ENCODE results near the gene RNASEH2C. TPM values are rescaled to one million over a fixed set of nuclear protein-coding genes. Genes with fewer than 3 reads are reported as not detected.

Gene RNASEH2C
- total RNA-seq, 2 experiments from 2014 or later = 95.6 to 97.8 TPM

DNA sequence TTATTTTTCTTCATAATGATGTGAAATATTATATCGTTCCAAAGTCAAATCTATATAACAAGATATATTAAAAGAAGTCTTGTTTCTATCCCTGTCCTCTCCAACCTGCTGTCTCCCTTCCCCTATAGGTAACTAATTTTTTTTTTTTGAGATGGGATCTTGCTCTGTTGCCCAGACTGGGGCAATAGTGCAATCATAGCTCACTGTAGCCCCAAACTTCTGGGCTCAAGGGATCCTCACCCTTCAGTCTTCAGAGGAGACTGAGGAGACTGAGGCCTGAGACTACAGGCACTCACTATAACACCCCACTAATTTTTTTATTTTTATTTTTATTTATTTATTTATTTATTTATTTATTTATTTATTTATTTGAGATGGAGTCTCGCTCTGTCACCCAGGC lies 47.6 kb downstream of the RNASEH2C start:
- no peak overlapping the region for H3K27ac Mint-ChIP-seq
- H3K4me1 Mint-ChIP-seq (ENCODE audit: low read depth) = peaks cover 6% of the 10 kb centered on the region
- CTCF ChIA-PET = interaction anchor here (1.6 kb wide), 1 partner anchor 107 kb away, joined by 5 read pairs; no protein-coding TSS in a partner anchor
- H3K36me3 Mint-ChIP-seq (ENCODE audit: low read depth) = no peaks in the 10 kb centered on the region
- intact Hi-C loops (cut with micrococcal nuclease) = no loop called here
- no peaks in the 10 kb centered on the region for H3K9me3 Mint-ChIP-seq
- DNase-seq = no peak
- H3K4me3 Mint-ChIP-seq = no peak overlapping the region
- no peaks in the 10 kb centered on the region for H3K27me3 Mint-ChIP-seq (ENCODE audit: low read depth)

DNA sequence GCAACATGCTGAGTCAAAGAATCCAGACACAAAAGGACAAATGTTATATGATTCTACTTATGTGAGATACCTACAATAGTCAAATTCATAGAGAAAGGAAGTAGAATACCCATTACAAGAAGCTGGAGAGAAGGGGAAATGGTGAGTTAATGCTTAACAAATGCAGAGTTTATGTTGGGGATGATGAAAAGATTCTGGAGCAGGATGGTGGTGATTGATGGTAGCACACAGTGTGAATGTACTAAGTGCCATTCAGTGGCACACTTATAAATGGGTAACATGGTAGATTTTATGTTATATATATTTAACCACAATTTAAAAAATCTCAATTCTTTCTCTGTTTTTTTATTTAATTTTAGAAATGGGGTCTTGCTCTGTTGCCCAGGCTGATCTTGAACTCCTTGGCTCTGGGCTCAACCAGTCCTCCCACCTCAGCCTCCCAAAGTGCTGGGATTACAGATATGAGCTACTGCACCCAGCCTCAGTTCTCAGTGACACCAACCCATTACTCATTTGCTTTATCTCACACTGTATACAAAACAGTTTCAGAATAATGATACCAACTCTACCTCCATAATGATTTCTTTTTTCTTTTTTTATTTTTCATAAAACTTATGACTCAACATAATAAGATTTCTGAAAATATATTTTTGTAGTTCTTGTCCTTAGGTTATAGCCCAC lies 48.3 kb downstream of the RNASEH2C start:
- Mint-ChIP-seq H3K4me1 (ENCODE audit: low read depth) (peaks cover 6% of the 10 kb centered on the region), H3K4me3 (no peak overlapping the region), H3K27ac (no peak overlapping the region), H3K9me3 (no peaks in the 10 kb centered on the region), H3K27me3 (ENCODE audit: low read depth) (no peaks in the 10 kb centered on the region), H3K36me3 (ENCODE audit: low read depth) (no peaks in the 10 kb centered on the region)
- DNase-seq = peak; percentile 21
- intact Hi-C loops (cut with micrococcal nuclease) = no loop called here
- CTCF ChIA-PET = interaction anchor here (1.6 kb wide), 1 partner anchor 108 kb away, joined by 5 read pairs; no protein-coding TSS in a partner anchor

Other genes starting within 250 kb of the RNASEH2C start
- over 10,000 TPM; 10,460 to 10,508 TPM for gene MALAT1, start 221.8 kb downstream of the RNASEH2C start, total RNA-seq
- 10 to 100 TPM; 57.9 to 58.3 TPM for gene SCYL1, start 195.7 kb downstream of the RNASEH2C start, total RNA-seq
- 10 to 100 TPM; 39.7 to 45.7 TPM for gene LTBP3, start 162.4 kb downstream of the RNASEH2C start, total RNA-seq
- gene ZNRD2, start 150.3 kb downstream of the RNASEH2C start, total RNA-seq = 10 to 100 TPM; 41.4 to 42.5 TPM
- 10 to 100 TPM; 12.4 to 12.8 TPM for gene FAM89B, start 148.3 kb downstream of the RNASEH2C start, total RNA-seq
- 10 to 100 TPM; 51.9 to 54.6 TPM for gene EHBP1L1, start 144.7 kb downstream of the RNASEH2C start, total RNA-seq
- under 1 TPM in 1 of 2 experiments, not detected in 1; 0.35 TPM for gene KCNK7, start 125.0 kb downstream of the RNASEH2C start, total RNA-seq
- gene MAP3K11, start 106.6 kb downstream of the RNASEH2C start, total RNA-seq = 10 to 100 TPM; 28.9 to 32.7 TPM
- 10 to 100 TPM; 21.6 to 24.7 TPM for gene PCNX3, start 105.0 kb downstream of the RNASEH2C start, total RNA-seq
- 100 to 1,000 TPM; 146 to 150 TPM for gene SIPA1, start 82.7 kb downstream of the RNASEH2C start, total RNA-seq
- 10 to 100 TPM; 66.9 to 68.5 TPM for gene RELA, start 57.9 kb downstream of the RNASEH2C start, total RNA-seq
- gene KAT5, start 8.5 kb downstream of the RNASEH2C start, total RNA-seq = 10 to 100 TPM; 60.1 to 67.1 TPM
- gene AP5B1, start 60.2 kb upstream of the RNASEH2C start, total RNA-seq = 1 to 10 TPM; 6.2 to 6.3 TPM
- not detected for gene OVOL1, start 66.3 kb upstream of the RNASEH2C start, total RNA-seq
- gene SNX32, start 113.2 kb upstream of the RNASEH2C start, total RNA-seq = 1 to 10 TPM; 1.5 to 2.0 TPM
- gene CFL1, start 137.4 kb upstream of the RNASEH2C start, total RNA-seq = 1,000 to 10,000 TPM; 1,043 to 1,085 TPM
- 10 to 100 TPM; 51.4 to 54.7 TPM for gene MUS81, start 139.6 kb upstream of the RNASEH2C start, total RNA-seq
- 10 to 100 TPM; 10.1 to 11.5 TPM for gene EFEMP2, start 152.0 kb upstream of the RNASEH2C start, total RNA-seq
- under 1 TPM; 0.91 to 0.95 TPM for gene CTSW, start 159.0 kb upstream of the RNASEH2C start, total RNA-seq
- gene FIBP, start 167.7 kb upstream of the RNASEH2C start, total RNA-seq = 10 to 100 TPM; 83.1 to 86.6 TPM
- 10 to 100 TPM; 27.6 to 29.0 TPM for gene CCDC85B, start 169.9 kb upstream of the RNASEH2C start, total RNA-seq
- 1 to 10 TPM; 8.2 TPM for gene FOSL1, start 179.6 kb upstream of the RNASEH2C start, total RNA-seq
- 10 to 100 TPM; 20.0 to 21.9 TPM for gene C11orf68, start 198.3 kb upstream of the RNASEH2C start, total RNA-seq
- gene DRAP1, start 198.6 kb upstream of the RNASEH2C start, total RNA-seq = 100 to 1,000 TPM; 117 to 134 TPM
- not detected for gene TSGA10IP, start 224.7 kb upstream of the RNASEH2C start, total RNA-seq
- gene SART1, start 240.9 kb upstream of the RNASEH2C start, total RNA-seq = 10 to 100 TPM; 50.1 to 59.9 TPM

Data from activated naive CD4-positive, alpha-beta T cell treated with anti-CD3 and anti-CD28 coated beads for 36 hours (primary cell).